HG03066 (cell line): ENCODE measurements around the gene NAA15.
"Not testable (repeated sequence)": the region's sequence is repeated elsewhere in the genome, so short reads cannot be mapped to it uniquely, and the experiment has no call there.

Source experiments
- ATAC-seq: cut with Tn5 transposase; IDR thresholded peaks from one replicate; pipeline ENCODE4 v1.9.1; 2021; ENCODE audit warnings: low read depth; ENCODE audit not compliant: unreplicated experiment

The NAA15 gene

DNA sequence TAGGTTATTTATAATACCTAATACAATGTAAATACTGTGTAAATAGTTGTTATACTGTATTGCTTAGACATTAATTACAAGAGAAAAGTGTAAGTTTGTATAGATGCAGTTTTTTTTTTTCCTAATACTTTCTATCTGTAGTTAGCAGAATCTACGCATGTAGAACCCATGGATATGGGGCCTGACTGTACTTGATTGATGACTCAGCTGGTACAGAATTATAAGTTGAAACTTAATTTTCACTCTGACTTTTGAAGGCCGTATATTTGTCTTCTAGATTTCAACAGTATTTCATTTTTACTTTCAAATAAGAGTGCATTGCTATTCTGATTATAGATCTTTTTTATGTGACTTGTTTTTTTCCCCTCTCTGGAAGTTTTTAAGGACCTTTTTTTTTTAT is 31.7 kb downstream of the NAA15 start:
- no peak for ATAC-seq

- no peak for ATAC-seq
Measured at GRCh38 chr4:139337612-139338011, 36.3 kb downstream of the NAA15 start.

GRCh38 chr4:139361301-139361700 is 60.0 kb downstream of the NAA15 start:
- no peak for ATAC-seq

DNA sequence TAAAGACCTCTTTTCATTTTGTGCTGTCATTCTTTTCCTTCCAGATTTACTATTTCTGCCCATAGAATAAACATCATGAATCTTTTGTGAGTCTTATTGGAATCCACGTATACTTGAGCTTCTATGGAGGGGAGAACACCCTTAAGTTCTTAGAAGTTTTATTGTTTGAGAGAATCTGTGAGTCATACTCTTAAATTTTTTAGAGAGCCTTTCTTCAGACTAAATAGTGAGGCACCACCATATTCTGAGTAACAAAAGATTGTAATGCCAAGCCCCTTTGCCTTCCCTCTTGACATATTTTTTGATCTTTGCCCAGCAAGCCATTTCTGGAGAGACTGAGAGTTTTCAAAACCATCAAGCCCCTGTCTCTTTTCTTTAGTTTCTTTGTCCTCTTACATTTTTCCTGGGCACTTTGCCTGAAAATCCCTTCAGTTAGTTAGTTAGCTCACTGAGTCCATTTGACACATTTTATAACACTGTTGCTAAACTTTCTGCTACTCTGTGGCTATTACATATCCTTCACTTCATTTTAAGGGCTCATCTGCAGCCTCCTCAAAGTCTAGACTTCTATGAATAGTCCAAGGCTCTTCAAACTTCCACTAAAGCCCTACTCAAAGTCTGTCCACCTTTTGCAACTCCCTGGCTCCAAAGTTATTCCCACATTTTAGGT is 66.3 kb downstream of the NAA15 start:
- ATAC-seq, result no peak

GRCh38 chr4:139368998-139369397 is 67.7 kb downstream of the NAA15 start:
- ATAC-seq, result no peak

DNA sequence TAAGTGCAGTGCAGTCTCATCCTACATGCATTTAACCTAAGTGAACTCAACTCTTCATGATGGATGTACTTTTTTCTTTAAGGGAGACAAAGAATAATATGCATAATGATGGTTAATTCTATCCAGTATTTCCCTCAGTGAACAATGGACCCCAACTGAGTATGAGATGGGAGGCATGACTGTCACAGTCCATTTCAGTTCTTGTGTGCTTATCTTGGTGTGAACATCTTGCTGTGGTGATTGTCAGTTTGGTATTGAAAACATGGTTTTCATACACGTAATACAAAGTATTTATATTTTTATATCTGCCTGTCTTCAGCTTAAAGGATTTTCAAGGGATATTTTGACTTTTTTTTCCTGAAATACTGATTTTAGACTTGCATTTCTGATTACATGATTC is 72.9 kb downstream of the NAA15 start:
- ATAC-seq, result no peak

DNA sequence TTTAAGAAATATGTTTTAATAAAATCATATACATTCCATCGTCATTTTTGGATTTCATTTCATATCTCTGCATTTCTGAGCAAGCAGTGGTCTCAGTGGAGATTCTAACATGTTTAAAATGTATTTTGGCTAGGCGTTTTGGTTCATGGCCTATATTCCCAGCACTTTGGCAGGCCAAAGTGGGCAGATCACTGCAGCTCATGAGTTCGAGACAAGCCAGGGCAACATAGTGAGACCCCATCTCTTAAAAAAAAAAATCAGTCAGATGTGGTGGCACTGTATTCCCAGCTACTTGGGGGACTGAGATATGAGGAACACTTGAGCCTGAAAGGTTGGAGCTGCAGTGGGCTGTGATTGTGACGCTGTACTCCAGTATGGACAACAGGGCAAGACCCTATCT is 85.1 kb downstream of the NAA15 start:
- ATAC-seq, result no peak

DNA sequence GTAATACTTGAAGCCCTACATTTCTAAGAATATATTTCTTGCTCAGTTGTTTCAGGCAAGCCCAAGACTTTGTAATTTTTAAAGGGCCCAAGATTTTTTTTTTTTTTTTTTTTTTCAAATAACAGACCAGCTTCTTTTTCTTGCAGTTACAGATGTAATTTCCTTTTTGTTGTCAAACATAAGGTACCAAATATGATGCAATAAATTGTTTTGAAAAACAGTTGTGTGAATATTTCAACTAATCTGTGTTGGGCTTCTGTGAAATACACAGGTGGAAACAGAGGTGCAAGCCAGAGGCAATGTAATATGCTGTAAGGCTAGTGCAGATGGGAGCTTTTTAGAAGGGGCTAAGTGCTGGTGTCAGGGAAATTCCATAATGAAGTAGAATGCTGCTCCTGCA is 87.8 kb downstream of the NAA15 start:
- no peak for ATAC-seq

DNA sequence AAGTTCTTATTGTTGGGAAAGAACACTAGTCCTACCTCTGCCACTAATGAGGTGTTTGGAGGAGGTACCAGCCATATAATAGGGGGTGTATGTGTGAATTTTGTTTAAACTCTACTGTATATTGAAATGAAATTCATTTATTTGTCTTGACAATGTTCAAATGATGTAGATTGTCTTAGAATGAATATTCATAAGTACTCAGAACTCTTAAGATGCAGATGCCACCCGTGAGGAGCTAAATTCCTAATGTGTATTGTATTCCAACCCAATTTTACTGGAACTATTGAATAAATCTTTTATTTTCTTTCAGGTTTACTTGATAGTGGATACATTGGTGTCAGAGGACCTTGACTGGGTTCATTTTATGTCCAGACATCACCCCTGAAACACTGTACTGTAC is 88.7 kb downstream of the NAA15 start:
- no peak for ATAC-seq

- ATAC-seq, result no peak
Measured at GRCh38 chr4:139391731-139392130, 90.4 kb downstream of the NAA15 start.

- ATAC-seq, result no peak
Measured at GRCh38 chr4:139392797-139393196, 91.5 kb downstream of the NAA15 start.

- ATAC-seq, result no peak
Measured at GRCh38 chr4:139401368-139401767, 100.1 kb downstream of the NAA15 start.

DNA sequence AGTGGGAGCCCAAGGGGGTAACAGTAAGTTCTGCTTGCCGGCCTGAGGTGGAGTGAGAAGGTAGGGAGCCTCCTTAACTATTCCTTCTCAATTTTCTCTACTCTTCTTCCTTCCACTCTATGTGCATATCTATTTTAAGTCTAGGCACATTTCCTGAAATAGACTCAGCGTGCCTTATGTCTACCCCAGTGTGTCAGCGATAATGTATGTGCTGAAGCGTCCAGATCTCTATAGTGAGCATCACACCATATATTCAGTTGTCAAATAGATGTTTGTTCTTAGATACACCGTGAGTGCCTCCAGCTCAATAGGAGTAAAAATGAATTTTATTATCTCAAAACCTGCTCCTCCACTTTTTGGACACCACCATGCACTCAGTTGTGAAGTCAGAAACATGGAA is 101.1 kb downstream of the NAA15 start:
- no peak for ATAC-seq

DNA sequence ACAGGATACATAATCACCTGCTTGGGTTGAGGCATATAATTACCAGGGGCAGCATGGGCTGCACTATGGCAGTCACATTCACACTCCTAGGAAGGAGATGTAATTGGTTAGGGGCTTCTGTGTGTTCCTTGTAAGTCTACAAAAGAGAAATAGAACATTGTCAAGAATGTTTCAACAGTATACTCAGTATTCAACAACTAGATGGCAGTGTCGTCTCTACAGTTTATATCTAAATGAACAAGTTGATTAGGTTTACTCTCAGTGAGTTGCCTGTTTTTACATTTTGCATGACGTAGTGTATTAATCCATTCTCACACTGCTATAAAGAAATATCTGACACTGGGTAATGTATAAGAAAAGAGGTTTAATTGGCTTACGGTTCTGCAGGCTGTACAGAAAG is 102.2 kb downstream of the NAA15 start:
- no peak for ATAC-seq

- no peak for ATAC-seq
Measured at GRCh38 chr4:139410312-139410711, 109.0 kb downstream of the NAA15 start.

GRCh38 chr4:139414671-139415210 is 113.4 kb downstream of the NAA15 start:
- ATAC-seq, result not testable (repeated sequence)

DNA sequence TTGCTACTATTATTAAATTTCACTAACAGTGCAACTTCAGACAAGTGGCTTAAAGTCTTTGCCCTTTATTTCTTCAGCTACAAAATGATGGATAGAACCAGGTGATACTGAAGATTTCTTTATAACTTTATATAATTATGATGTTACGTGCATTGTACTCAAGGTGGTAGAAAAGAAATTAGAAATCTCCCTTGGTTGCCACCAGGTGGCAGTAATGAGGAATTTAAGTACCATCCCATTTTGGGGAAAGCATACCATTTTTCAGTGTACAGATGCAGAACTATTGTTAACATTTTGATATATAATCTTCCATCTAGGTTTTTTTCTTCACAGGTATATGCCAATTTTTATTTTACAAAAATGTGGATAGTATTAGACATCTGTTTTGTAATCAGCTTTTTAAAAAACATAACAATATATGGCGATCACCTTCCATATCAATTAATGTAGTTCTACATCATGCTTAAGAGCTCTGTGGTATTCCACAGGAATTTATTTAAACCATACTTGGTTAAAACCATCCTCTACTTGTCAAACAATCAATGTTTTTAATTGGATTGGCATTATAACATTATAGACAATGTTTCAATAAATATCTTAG is 114.9 kb downstream of the NAA15 start:
- no peak for ATAC-seq

- peak; percentile 81 for ATAC-seq
Measured at GRCh38 chr4:139419388-139419914, 118.1 kb downstream of the NAA15 start.

DNA sequence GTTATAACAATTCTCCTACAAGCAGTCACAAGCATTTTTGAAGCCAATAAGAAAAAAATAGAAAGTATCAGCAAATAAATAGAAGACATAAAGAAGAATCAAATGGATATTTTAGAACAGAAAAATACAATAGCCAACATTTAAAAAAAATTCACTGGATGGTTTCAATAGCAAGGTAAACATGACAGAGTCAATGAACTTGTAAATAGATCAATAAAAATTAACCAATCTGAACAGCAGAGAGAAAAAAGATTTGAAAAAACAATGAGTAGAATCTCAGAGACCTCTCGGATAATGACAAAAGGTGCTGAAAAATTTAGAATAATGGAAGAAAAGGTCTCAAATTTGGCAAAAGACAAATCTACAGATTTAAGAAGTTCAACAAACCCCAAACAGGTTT is 119.3 kb downstream of the NAA15 start:
- no peak for ATAC-seq

DNA sequence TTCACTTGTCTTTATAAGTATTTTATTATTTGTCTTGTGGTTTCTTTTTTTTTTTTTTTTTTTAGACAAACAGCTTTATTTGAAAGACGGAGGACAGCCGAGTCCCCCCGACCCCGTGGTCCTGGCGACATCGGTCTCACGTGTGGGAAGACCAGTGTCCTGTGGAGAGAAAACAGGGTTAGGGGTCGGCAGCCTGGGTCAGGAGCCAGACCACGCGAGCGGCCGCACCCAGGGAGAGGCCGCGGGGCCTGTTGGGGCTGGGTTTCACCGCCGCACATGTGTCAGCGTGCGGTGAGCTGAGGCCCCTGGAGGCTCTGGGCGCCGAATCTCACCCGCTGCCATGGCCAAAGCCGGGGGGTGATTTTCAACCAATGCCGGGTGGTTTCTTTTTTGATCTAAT is 134.8 kb downstream of the NAA15 start:
- no peak for ATAC-seq

GRCh38 chr4:139438141-139438540 is 136.8 kb downstream of the NAA15 start:
- ATAC-seq, result no peak

GRCh38 chr4:139441029-139441428 is 139.7 kb downstream of the NAA15 start:
- no peak for ATAC-seq
